NCI-H345 (cell line): ENCODE data around the gene MRPL40.
"Not testable (repeated sequence)": the region's sequence is repeated elsewhere in the genome, so short reads cannot be mapped to it uniquely, and the experiment has no call there.

Source experiments
- DNase-seq: peaks from one replicate; lab custom pipeline; 2025; lab: John Stamatoyannopoulos, UW

Gene MRPL40

DNA sequence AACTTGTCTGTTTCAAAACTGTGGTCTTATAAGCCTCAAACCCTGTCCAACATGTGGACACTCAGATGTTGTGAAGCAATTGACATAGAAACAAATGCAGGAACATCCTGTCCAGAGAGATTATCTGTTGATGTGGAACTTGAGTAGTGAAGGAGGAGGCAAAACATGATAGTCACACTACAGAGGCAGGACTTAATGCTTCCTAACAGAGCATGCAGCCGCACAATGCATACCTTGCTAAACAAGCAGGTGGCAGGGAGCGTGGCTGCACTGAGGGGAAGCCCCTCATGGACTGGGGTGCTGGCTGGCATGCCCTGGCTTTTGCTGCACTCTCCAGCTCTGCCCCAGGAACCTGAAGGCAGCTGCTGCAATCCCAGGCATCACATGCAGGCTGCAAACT lies 9.8 kb downstream of the MRPL40 start:
- DNase-seq, result no peak

DNA sequence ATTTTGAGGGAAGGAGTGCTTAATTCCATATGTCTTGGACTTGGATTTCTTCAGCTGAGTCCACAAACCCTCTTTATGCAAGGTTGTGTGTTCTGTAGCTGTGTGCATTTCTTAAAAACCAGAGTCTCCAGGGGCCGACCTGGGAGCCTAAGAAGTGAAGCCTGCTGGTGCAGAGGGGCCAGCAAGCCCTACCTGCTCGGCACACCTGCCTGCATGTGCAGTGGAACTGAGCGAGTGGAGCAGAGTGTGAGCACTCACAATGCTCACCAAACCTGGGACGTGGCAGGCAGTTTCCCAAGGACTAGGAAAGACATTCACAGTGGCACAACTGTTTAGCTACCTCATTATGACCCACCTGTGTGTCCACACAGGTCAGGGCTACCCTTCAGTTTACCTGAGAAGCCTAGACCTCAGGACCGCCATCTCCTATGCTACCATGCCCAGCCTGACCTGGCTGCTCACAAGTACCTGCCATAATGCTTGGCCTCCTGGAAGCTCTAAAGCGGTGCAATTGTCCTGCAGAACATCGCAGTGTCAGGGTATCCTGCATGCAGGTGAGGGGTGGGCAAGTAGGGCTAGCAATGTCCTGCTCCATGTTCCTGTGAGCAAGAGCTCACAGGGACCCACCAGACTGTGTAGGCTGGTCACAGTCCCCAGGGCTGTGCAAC lies 11.3 kb downstream of the MRPL40 start:
- DNase-seq, result no peak

DNA sequence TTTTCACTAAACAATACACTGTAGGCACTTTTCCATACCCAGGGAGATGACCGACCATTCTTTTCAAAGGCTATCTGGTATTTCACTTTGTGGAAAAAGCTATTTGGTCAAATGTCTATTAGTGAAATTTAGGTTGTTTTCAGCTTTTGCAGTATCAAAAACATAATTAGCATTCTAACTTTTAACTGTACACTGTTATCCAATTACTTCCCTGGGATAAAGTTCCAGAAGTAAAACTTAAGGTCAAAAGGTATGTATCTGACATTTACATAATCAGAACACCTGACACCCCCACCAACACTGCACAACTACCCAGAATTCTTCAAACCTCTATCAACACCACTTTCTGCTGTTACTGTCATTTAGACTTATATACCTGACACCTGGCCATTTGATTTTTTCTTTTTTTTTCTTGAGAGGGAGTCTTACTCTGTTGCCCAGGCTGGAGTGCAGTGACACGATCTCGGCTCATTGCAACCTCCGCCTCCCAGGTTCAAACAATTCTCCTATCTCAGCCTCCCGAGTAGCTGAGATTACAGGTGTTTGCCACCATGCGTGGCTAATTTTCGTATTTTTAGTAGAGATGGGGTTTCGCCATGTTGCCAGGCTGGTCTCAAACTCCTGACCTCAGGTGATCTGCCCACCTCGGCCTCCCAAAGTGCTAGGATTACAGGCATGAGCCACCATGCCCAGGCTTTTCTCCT lies 13.1 kb downstream of the MRPL40 start:
- not testable (repeated sequence) for DNase-seq

DNA sequence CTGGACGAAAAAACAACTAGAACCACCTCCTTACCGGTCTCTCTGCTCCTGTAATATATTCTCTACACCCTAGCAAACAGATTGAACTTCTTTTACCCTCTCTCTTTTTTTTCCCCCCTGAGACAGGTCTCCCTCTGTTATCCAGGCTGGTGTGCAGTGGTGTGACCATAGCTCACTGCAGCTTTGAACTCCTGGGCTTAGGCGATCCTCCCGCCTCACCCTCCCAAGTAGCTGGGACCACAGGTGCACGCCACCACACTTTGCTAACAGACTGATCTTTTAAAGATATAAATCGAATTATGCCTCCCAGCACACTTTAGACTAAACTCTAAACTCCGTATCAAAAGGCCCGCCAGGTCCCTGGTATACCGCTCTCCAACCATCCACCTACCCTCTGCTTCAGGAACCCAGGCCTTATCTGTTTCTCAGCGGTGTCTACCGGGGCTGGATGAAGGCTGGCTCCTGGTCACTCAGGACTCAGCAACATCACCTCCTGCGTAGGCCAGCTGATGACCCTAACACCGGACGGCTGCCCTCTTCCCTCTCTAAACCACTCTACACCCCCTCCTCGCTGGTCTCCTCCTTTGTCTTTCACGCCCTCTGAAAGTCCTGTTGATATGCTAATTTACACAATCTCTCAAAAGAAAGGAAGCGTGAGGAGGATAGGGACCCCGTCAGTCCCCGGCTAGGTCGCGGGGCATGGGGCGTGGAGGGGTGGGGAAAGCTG lies 14.4 kb downstream of the MRPL40 start:
- no peak for DNase-seq

DNA sequence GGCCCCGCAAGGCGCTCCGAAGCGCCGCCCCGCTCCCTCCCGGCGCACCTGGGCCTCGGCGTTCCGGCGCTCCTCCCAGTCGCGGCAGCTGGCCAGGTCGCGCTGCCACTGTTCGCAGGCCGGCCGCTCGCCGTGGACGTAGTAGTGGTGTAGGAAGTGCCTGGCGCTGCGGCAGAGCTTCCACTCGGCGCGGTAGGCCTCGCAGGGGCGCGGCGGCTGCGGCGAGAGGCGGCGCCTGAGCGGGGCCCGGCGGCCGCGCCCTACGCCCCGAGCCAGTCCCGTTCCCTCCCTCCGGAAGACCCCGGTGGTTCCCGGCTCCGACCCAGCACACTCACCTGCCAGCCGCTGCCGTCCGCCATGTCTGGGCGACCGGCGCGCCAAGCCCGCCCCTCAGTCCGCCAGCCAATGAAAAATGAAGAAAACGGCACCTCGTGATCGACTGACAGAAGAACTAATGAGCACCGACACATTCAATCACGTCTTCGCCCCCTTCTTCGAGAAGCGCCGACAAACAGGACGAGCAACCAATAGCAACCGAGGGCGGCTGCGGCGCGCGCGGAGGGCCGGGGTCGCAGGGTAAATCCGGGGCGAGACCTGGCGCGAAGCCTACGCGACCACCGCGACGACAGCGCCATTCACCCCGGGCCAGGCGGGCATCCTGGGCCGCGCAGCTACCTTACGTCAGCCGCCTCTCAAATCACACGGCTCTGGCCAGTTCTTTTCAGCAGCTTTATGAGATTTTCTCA lies 15.2 kb downstream of the MRPL40 start, which contains the start of gene C22orf39:
TSS of gene C22orf39 (minus strand) at position 382 of the 746 bp plus-strand sequence. CDS start at position 359, 23 bp downstream.
- DNase-seq, result peak; percentile 91

DNA sequence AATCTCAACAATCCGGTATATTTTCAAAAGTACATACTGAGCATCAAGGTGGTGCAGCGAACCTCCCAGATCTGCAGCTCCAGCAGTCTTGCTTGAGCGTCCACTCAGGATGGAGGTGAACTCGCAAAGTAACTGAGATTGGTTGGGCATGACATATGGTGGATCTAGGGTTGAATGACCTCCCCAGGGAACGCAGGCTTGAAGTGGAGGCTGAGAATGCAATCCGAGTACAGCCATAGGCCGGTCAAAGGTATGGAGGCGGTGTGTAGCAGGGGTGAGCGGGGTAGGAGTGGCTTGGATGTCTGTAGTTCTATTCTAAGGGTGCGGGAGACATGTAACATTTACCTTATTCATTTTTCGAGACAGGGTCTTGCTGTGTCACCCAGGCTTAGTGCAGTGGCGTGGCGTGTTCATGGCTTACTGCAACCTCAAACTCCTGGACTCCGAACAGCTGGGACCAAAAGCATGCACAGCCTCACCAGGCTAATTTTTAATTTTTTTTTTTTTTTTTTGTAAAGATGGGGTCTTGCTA lies 15.8 kb downstream of the MRPL40 start:
- DNase-seq, result peak; percentile 76

GRCh38 chr22:19448739-19449421 lies 16.5 kb downstream of the MRPL40 start:
- no peak for DNase-seq

- no peak for DNase-seq
These were observed 17.1 kb downstream of the MRPL40 start for GRCh38 chr22:19449422-19449767.

DNA sequence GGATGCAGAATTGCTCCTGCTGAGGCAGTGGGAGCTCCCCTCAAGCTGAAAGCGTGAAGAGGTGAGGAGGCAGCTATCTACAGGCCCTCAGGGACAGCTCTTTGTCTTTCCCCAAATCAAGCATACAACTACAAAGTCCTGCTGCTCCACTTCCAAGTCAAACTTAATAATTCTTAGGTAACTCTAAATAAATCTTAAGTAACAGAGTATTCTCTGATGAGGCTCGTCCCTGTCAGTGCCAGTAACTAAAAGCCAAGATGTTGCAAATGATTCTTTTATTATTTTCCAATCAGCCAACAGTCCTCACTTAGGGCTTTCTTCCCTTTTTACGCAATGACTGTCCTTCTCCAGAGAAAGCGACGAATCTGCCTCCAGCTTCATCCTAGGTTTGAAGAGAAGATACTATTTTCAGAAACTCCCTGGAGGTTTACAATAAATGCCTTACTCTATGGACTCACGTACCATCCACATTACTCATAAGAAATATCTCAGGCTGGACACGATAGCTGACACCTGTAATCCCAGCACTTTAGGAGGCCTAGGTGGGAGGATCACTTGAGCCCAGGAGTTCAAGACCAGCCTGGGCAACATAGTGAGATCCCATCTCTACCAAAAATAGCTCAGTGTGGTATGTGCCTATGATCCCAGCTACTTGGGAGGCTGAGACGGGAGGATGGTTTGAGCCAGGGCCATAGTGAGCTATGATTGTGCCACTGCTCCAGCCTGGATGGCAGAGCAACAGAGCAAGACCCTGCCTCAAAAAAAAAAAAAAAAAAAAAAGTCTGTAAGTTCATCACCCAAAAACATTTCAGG lies 18.2 kb downstream of the MRPL40 start:
- no peak for DNase-seq

- no peak for DNase-seq
These were observed 19.2 kb downstream of the MRPL40 start for GRCh38 chr22:19451570-19451969.

- DNase-seq, result no peak
These were observed 21.4 kb downstream of the MRPL40 start for GRCh38 chr22:19453718-19454117.

- DNase-seq, result no peak
These were observed 21.8 kb downstream of the MRPL40 start for GRCh38 chr22:19454156-19454555.

- DNase-seq, result no peak
These were observed 22.7 kb downstream of the MRPL40 start for GRCh38 chr22:19455033-19455432.

DNA sequence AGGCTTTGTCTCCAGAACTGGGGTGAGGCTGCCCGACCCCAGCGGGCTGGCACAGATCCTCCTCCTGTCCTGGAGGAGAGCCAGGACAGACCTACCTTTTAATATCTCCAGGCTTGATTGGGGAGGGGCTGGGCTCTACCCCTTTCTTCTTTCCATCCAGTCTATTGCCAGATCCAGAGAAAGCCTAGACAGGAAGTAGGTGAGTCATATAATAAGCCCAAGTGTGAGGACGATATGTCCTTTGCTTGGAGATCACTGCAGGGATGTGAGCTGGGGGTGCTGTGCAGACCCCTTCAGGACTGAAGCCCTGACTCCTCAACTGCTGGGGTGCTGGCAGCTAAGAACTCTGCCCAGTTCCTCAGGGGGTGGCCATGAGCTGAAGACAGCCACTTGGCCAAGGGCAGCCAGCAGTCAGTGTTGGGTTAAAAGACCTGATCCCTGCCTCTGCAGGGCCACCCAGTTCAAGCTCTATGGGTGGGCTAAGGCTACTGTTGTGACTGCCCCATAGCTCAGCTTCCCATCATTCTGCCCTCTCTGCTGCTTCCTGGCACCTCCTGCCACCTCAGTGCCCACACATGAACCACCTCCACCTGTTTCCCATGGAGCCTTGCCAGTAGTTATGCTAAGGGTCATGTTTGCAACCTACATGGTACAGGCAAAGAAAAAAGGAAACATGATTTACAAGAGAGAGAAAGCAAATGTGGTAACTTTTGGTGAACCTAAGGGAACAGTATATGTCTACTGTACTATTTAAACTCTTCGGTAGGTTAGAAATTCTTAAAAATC lies 23.4 kb downstream of the MRPL40 start:
- DNase-seq, result no peak

- no peak for DNase-seq
These were observed 24.2 kb downstream of the MRPL40 start for GRCh38 chr22:19456541-19456940.

GRCh38 chr22:19457828-19458428 lies 25.6 kb downstream of the MRPL40 start:
- DNase-seq, result no peak

DNA sequence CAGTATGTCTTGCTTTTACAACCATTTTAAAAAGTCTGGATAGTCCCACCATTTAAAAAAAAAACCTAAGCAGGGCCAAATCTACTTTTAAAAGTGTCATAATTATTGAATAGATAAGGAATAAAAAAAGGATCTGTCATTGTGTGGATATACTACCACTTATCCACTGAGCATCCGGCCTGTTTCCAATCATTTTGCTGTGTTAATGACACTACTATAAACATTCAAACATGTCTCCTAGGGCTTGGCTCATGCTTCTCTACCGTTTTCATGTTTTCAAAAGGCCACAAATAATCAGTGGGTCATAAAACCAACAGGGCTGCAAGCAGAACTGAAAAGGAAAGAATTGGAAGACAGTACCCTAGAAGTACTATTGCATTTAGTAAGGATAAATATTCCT lies 27.7 kb downstream of the MRPL40 start:
- no peak for DNase-seq

DNA sequence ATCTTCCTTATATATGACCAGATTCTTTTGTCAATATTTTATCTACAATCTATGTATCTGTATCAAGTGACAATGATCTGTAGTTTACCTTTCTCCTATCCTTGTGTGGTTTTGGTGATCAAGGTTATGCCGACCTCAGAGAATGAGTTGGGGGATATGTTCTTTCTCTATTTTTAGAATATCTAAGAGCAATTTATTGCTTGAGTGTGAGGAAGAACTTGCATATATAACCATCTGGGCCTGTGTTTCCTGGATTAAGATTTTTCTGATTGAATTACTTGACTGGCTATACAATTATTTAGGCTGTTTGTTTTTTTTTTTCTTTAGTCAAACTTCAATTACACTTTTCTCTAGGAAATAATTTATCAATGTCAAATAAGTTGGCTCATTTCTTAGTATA lies 29.2 kb downstream of the MRPL40 start:
- no peak for DNase-seq

- no peak for DNase-seq
These were observed 30.7 kb downstream of the MRPL40 start for GRCh38 chr22:19463008-19463407.
